Kidney epithelial cell (primary cell): Measurements from ENCODE around the gene WDR82. TPM values are rescaled to one million over a fixed set of nuclear protein-coding genes. Genes with fewer than 3 reads are reported as not detected.

Experiments used
- DNase-seq: peaks from one replicate; pipeline ENCODE4 v3.0.0-alpha.2; 2010; ENCODE audit warnings: low read depth
- H3K27me3 ChIP-seq: 2 replicates; pipeline ENCODE4 v1.6.0; 2011; ENCODE audit warnings: low read length; ENCODE audit not compliant: control insufficient read depth, insufficient read depth
- H3K36me3 ChIP-seq: 2 replicates; pipeline ENCODE4 v1.5.1; 2011; ENCODE audit warnings: low read length; ENCODE audit not compliant: control insufficient read depth, insufficient read depth
- H3K4me3 ChIP-seq: 2 replicates; pipeline ENCODE4 v1.5.1; 2011; ENCODE audit warnings: low read depth, mild to moderate bottlenecking, control low read depth, low read length
- total RNA-seq: library from RNA; depleted of rRNA; stranded (reverse); fragments of >200 nt; gene quantifications from 2 replicates; pipeline ENCODE4 v1.2.3, GENCODE V29; 2015
- TF ChIP-seq, protein P1 (sequence below): IDR thresholded peaks from 2 replicates; pipeline ENCODE4 v1.5.1; 2011; ENCODE audit warnings: mild to moderate bottlenecking, moderate library complexity, low read length, control low read depth, inconsistent platforms; ENCODE audit not compliant: insufficient read depth, poor library complexity, severe bottlenecking

The WDR82 gene
- total RNA-seq, 1 donor from 2014 or later: 49.0 TPM

- H3K36me3 ChIP-seq: no peaks in the 10 kb centered on the region
- H3K27me3 ChIP-seq: no peaks in the 10 kb centered on the region
- TF ChIP-seq, protein P1, sequence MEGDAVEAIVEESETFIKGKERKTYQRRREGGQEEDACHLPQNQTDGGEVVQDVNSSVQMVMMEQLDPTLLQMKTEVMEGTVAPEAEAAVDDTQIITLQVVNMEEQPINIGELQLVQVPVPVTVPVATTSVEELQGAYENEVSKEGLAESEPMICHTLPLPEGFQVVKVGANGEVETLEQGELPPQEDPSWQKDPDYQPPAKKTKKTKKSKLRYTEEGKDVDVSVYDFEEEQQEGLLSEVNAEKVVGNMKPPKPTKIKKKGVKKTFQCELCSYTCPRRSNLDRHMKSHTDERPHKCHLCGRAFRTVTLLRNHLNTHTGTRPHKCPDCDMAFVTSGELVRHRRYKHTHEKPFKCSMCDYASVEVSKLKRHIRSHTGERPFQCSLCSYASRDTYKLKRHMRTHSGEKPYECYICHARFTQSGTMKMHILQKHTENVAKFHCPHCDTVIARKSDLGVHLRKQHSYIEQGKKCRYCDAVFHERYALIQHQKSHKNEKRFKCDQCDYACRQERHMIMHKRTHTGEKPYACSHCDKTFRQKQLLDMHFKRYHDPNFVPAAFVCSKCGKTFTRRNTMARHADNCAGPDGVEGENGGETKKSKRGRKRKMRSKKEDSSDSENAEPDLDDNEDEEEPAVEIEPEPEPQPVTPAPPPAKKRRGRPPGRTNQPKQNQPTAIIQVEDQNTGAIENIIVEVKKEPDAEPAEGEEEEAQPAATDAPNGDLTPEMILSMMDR: no peak
- DNase-seq: no peak
- H3K4me3 ChIP-seq: no peak overlapping the region
These were observed 55.9 kb downstream of the WDR82 start for GRCh38 chr3:52222319-52223221.

- TF ChIP-seq, protein P1: no peak
- no peak for DNase-seq
- no peaks in the 10 kb centered on the region for H3K36me3 ChIP-seq
- no peak overlapping the region for H3K4me3 ChIP-seq
- H3K27me3 ChIP-seq: no peaks in the 10 kb centered on the region
These were observed 56.7 kb downstream of the WDR82 start for GRCh38 chr3:52221563-52222318.

- Histone ChIP-seq H3K4me3 (no peak overlapping the region), H3K36me3 (no peaks in the 10 kb centered on the region), H3K27me3 (no peaks in the 10 kb centered on the region)
- no peak for DNase-seq
- TF ChIP-seq, protein P1: no peak
These were observed 57.3 kb downstream of the WDR82 start for GRCh38 chr3:52221141-52221562.

DNA sequence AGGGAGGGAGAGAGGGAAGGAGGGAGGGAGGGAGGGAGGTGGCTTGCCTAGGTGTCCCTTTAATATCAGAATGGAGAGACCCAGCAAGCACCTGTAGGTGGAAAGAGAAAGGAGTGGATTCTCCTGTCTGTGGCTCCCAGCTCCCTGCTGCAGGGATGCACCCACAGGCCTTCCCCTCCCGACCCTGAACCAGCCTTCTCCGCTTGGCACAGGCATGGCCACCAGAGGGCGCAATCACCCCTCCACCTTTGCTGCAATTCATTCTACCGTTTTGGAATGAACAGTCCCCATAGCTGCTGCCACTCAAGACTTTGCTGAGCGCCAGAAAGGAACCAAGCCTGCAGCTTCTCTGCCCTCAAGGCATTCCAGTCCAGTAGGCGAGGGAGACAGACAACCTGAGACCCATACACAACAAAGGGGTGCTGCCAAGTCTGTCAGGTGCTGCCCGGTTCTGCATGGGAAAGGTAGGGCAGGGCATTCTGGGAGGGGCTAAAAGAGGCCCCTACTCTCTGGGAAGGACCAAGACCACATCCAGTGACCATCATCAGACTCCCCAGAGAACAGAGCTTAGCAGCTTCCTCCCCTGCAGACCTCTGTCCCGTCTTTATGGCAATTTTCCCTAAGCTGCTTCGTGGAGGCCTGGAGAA is 57.9 kb downstream of the WDR82 start:
- TF ChIP-seq, protein P1: peak; percentile 94
- H3K27me3 ChIP-seq: no peaks in the 10 kb centered on the region
- no peak overlapping the region for H3K4me3 ChIP-seq
- no peak for DNase-seq
- H3K36me3 ChIP-seq: no peaks in the 10 kb centered on the region

GRCh38 chr3:52218937-52219650 is 59.4 kb downstream of the WDR82 start:
- H3K36me3 ChIP-seq: no peaks in the 10 kb centered on the region
- TF ChIP-seq, protein P1: no peak
- no peak overlapping the region for H3K4me3 ChIP-seq
- no peak for DNase-seq
- H3K27me3 ChIP-seq: no peaks in the 10 kb centered on the region
